HG02623 (cell line): ENCODE measurements around the gene QARS1.

Experiments used
- ATAC-seq: cut with Tn5 transposase; IDR thresholded peaks from one replicate; pipeline ENCODE4 v1.9.1; 2021; ENCODE audit warnings: moderate library complexity; ENCODE audit not compliant: unreplicated experiment

Gene QARS1

GRCh38 chr3:49104427-49105291, at the start of gene QARS1:
Gene QARS1 (minus strand): TSS chr3:49104757. CDS start chr3:49104733, 24 bp downstream.
- ATAC-seq: peak; percentile 95

DNA sequence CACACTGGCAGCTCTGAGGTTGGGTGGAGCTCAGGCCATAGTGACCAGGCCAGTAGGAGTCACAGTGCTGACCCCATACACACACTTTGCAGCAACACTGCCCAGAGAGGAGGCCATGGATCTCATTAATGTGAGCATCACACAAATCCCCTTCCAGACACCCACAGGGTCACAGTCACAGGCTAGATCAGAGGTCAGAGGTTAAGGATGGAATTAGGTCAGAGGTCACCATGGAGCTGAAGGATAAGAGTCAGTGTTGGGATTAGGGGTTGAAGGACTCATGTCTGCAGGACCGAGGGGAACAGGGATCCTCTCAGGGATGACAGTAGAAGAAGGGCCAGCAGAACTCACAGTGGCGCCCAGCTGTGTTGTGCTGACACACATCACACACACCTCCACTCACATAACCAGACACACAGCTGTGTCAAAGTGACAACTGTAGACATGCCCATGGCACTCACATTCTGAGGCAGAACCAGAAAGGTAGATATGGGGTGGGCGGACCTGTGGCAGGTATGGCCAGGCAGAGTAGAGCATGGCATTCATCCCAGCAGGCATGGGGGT, 48.9 kb upstream of the QARS1 start:
- no peak for ATAC-seq

- no peak for ATAC-seq
These were observed 47.1 kb upstream of the QARS1 start for GRCh38 chr3:49151610-49152009.

DNA sequence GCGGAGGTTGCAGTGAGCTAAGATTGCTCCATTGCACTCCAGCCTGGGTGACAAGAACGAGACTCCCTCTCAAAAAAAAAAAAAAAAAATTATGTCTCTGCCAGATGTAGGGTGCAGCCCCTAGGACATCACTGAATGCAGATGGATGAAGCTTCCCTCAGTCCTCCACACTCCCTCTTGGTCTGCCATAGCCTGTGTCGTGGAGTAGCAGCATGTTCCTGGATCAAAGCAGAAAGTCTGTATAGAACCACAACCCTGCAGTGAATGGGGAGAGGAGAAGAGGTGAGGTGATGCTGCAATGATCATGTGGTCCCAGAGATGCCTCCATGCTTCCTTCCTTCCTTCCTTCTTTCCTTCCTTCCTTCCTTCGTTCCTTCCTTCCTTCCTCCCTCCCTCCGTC, 43.6 kb upstream of the QARS1 start:
- ATAC-seq: no peak

- no peak for ATAC-seq
These were observed 35.5 kb upstream of the QARS1 start for GRCh38 chr3:49140080-49140479.

GRCh38 chr3:49135499-49135898, 30.9 kb upstream of the QARS1 start:
- ATAC-seq: no peak

DNA sequence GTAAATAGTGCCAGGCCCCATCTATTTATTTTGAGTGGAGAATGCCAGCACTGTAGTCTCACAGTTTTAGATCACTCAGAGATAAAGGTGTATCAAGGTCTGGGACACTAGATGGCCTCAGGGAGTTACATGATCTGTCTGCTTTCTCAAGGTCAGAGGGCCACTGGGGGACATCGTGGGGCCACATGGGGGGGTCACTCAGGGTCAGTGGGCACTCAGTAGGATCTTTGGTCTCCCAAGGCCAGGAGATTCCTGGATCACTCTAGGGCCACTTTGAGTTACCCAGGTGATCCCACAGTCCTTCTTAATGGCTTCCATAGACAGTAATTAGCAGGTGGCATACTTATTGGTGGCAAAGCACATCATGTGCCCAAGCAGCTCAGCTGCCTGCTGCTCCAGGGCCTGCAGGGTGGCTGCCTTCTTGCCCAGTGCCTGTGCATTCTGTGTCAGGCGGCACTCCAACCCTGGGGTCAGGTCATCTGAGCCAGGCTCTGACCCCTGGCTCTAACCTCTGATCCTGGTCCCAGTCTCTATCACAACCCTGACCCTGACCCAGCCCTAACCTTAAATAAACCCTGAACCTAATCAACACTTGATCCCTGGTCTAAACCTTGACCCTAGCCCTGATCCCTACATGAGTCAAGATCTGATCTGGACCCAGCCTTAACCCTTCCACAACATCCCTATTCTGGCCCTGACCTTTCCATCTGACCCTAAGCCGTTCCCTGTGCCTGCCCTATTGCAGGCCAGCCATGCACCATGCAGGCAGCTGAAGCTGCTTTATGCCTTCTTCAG, 30.1 kb upstream of the QARS1 start:
- no peak for ATAC-seq

GRCh38 chr3:49133226-49133951, 28.8 kb upstream of the QARS1 start:
- no peak for ATAC-seq

DNA sequence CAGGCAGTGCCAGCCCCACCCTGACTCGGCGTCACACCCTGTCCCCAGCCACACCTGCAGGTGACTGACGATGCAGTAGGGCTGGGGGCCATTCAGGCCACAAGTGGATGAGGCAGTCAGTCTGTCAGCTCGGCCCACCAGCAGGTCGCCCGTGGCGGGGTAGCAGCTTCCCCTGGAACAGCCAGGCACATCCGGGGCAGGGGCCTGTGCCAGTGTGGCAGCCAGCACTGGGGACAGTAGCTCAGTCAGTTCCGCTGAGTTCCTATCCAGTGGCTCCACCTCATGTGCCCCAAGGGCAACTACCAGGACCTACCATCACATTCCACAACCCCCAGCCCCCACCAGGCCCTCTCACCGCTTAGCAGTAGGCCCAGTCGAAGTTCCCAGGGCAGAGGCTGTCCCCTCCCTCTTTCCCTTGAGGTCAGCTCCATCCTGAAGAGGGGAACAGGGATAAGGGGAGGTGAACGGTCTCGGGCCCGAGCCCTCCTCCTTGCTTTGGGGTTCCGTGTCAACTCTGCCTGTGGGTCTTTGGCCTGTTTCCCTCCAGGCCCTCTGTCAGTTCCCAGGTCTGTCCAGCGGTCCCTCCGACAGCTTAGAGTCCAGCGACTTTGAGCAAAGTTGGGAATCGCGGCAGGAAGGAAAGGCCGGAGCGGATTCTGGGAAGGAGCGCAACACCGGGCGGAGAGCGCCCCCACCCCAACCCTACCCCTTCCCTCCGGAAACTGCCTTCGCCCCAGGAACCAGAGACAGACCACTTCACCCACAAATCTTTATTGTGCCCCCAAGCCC, 28.1 kb upstream of the QARS1 start, which contains the start of gene LAMB2:
LAMB2 (minus strand) TSS at position 614 of the 789 bp plus-strand sequence; CDS start at position 431, 183 bp downstream.
- ATAC-seq: no peak

- no peak for ATAC-seq
These were observed 27.5 kb upstream of the QARS1 start for GRCh38 chr3:49132073-49132436.

GRCh38 chr3:49131576-49131975, 27.0 kb upstream of the QARS1 start:
- ATAC-seq: no peak

GRCh38 chr3:49131040-49131439, 26.5 kb upstream of the QARS1 start:
- no peak for ATAC-seq

- ATAC-seq: no peak
These were observed 20.6 kb upstream of the QARS1 start for GRCh38 chr3:49124991-49125670.

DNA sequence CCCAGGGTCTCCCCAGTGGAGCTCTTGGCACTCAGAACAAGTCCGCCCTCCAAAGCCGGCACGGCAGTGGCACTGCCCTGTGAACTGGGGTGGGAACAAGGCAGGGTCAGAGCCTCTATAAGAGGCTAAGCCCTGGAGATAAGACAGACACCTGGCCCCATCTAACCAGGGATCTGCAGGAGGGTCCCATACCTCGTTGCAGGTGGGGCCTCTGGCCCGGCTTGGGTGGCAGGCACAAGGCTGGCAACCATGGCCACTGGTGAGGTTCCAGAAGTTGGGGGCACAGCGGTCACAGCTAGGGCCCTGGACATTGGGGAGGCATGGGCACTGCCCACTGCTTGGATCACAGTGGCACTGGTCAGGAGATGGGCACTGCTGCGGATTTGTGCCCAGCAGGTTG, 19.6 kb upstream of the QARS1 start:
- no peak for ATAC-seq

GRCh38 chr3:49123687-49124086, 19.1 kb upstream of the QARS1 start:
- ATAC-seq: no peak

DNA sequence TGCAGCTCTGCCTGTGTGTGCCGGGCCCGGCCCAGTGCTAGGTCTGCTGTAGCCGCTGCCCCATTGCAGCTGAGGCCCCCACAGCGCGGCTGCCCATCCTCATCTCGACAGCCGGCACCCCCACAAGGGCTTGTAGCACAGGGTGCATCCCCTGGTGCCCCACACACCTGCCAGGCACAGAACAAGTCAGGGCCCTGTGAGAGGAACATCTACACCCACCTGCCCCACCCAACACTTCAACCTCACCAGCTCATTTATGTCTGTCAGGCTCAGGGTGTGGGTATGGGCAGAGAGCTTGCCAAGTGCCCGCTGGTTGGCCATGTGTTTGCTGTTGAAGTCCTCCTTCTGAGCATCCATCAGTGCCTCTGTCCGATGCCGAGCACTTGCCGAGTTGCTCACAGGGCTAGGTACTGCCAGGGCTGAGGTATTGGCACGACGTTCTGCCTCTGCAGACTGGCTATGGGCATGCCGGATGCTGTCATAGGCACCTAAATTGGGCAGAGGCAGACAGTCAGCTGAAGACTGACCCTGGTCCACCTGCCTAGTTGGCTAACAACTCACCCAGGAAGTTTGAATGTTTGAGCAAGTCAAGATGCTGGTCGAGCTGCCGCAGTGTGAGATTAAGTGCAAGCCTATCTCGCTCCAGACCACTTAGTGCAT, 18.5 kb upstream of the QARS1 start:
- ATAC-seq: no peak

DNA sequence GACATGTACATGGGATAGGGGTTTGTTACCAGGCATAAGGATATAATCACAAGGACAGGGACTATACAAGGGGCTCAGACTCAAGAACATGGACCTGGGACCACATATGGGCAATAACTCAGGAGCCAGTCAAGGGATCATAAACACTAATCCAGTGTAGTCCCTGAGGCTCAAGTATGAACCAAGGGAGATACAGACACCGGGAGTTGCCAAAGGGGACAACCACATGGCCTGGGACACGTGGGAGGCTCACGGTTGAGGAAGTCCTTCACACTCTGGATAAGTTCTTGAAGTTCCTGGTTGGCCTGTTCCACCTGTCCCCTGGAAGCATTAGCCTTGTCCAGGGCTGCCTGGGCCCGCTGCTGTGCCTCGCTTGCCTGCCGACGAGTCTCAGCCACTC, 17.9 kb upstream of the QARS1 start:
- no peak for ATAC-seq

DNA sequence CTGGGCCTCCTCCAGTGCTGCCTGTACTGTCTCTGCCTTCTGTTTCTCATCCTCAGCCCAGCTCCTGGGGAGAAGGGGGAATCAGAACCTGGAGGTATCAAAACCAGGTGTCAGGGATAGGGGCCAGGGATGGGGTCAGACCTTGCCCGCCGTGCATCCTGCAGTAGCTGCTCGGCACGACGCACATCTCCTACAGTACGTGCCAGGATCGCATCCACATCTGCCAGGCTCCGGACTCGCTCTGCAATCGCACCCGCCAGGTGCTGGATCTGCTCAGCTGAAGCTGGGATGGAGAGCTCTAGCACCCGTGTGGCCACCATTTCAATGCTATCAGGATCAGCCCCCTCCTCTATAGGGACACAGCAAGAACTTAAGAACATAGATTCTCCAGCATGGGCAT, 17.5 kb upstream of the QARS1 start:
- no peak for ATAC-seq

- ATAC-seq: no peak
These were observed 16.7 kb upstream of the QARS1 start for GRCh38 chr3:49121132-49121736.
